ENCODE measurements around the gene CCDC85B.

DNA sequence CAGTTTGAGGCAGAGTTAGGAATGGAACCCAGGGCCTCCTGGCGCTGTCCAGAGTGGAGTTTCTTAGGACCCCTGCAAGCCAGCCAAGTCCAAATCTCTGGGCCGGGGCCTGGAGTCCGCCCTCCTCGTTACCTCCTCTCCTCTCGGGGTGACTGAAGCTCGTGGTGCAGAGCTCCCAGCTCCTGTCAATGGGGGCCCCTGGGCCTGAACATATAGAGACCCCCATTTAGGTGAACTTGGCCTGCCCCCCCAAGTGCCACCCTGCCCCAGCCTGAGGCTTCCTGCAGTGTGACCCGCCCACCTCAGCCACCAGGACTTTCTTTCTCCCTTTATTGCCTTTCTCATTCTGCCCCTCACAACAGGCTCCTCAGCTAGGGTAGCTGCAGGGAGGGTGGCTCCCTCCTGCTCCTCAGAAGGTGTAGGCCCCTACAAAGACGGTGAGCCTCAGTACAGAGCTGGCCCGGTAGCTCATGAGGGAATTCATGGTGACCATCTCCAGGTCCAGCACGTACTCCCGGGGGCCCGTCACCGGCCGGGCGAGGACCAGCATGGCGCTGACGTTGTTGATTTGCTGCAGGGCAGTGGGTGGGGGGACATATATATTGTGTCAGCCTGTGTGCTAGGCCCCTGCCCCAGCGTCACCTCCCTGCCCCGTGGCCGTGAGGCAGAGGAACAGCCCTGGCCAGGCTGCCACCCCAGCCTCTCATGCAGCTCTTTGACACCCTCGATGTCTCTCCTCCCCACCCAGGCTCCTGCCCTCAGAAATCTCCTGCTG, 23.8 kb upstream of the CCDC85B start:
- TF ChIP-seq, protein P1, sequence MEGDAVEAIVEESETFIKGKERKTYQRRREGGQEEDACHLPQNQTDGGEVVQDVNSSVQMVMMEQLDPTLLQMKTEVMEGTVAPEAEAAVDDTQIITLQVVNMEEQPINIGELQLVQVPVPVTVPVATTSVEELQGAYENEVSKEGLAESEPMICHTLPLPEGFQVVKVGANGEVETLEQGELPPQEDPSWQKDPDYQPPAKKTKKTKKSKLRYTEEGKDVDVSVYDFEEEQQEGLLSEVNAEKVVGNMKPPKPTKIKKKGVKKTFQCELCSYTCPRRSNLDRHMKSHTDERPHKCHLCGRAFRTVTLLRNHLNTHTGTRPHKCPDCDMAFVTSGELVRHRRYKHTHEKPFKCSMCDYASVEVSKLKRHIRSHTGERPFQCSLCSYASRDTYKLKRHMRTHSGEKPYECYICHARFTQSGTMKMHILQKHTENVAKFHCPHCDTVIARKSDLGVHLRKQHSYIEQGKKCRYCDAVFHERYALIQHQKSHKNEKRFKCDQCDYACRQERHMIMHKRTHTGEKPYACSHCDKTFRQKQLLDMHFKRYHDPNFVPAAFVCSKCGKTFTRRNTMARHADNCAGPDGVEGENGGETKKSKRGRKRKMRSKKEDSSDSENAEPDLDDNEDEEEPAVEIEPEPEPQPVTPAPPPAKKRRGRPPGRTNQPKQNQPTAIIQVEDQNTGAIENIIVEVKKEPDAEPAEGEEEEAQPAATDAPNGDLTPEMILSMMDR (IDR thresholded peaks at IDR 0.05) = no peak
- peak; percentile 34; the same call in 1 of the 2 replicates for TF ChIP-seq POLR2AphosphoS5 (IDR thresholded peaks at IDR 0.05; ENCODE audit: low read depth, low read length)

Data from Panc1 (cell line).